NCI-H2107 treated with DMSO at 0.1 percent for 48 hours (cell line): ENCODE data around the gene POU6F1.

Source experiments
- DNase-seq: peaks from one replicate; lab custom pipeline; 2025; ENCODE audit not compliant: unreplicated experiment; lab: John Stamatoyannopoulos, UW

Gene POU6F1

GRCh38 chr12:51198568-51199365 is 19.1 kb downstream of the POU6F1 start:
- DNase-seq, result no peak

GRCh38 chr12:51197736-51198567 is 19.9 kb downstream of the POU6F1 start:
- no peak for DNase-seq

- no peak for DNase-seq
Measured at GRCh38 chr12:51196547-51196946, 21.3 kb downstream of the POU6F1 start.

- no peak for DNase-seq
Measured at GRCh38 chr12:51195841-51196240, 22.0 kb downstream of the POU6F1 start.

- DNase-seq, result no peak
Measured at GRCh38 chr12:51192284-51192671, 25.6 kb downstream of the POU6F1 start.

GRCh38 chr12:51191516-51192283 is 26.2 kb downstream of the POU6F1 start:
- DNase-seq, result no peak

GRCh38 chr12:51190820-51191219 is 27.0 kb downstream of the POU6F1 start:
- DNase-seq, result no peak

GRCh38 chr12:51189790-51190355 is 28.0 kb downstream of the POU6F1 start:
- DNase-seq, result no peak

GRCh38 chr12:51188359-51189051 is 29.4 kb downstream of the POU6F1 start:
- peak; percentile 64 for DNase-seq

GRCh38 chr12:51187370-51187987 is 30.4 kb downstream of the POU6F1 start:
- DNase-seq, result no peak

GRCh38 chr12:51186465-51187085 is 31.3 kb downstream of the POU6F1 start:
- no peak for DNase-seq

- DNase-seq, result no peak
Measured at GRCh38 chr12:51185171-51185717, 32.6 kb downstream of the POU6F1 start.

- peak; percentile 94 for DNase-seq
Measured at GRCh38 chr12:51183816-51184215, 34.0 kb downstream of the POU6F1 start.

- DNase-seq, result no peak
Measured at GRCh38 chr12:51183349-51183748, 34.5 kb downstream of the POU6F1 start.

- no peak for DNase-seq
Measured at GRCh38 chr12:51181558-51181957, 36.3 kb downstream of the POU6F1 start.

GRCh38 chr12:51177897-51178296 is 40.0 kb downstream of the POU6F1 start:
- DNase-seq, result no peak

- no peak for DNase-seq
Measured at GRCh38 chr12:51174501-51174900, 43.4 kb downstream of the POU6F1 start.

- DNase-seq, result peak; percentile 85
Measured at GRCh38 chr12:51172515-51173431, 45.1 kb downstream of the POU6F1 start, which contains the start of gene TFCP2. Gene TFCP2, minus strand, starts transcription at chr12:51173135. Its CDS starts 713 bp downstream, at chr12:51172422.
